Middle frontal gyrus (tissue), 1 donor: ENCODE data around the gene NXPH1.

Experiments
- DNase-seq: peaks from one replicate; pipeline ENCODE4 v3.0.0-alpha.2; 2015; ENCODE audit warnings: low spot score; ENCODE audit errors: extremely low spot score

Gene NXPH1

GRCh38 chr7:8491544-8492489 lies 58.4 kb downstream of the NXPH1 start:
- no peak for DNase-seq

GRCh38 chr7:8499128-8499527 lies 65.7 kb downstream of the NXPH1 start:
- DNase-seq: no peak

GRCh38 chr7:8500286-8500685 lies 66.9 kb downstream of the NXPH1 start:
- DNase-seq: no peak

- no peak for DNase-seq
Measured at GRCh38 chr7:8507566-8507965, 74.2 kb downstream of the NXPH1 start.

- no peak for DNase-seq
Measured at GRCh38 chr7:8509621-8510020, 76.2 kb downstream of the NXPH1 start.

GRCh38 chr7:8511855-8512254 lies 78.4 kb downstream of the NXPH1 start:
- no peak for DNase-seq

GRCh38 chr7:8514781-8515519 lies 81.5 kb downstream of the NXPH1 start:
- no peak for DNase-seq

GRCh38 chr7:8515640-8516185 lies 82.3 kb downstream of the NXPH1 start:
- DNase-seq: no peak

GRCh38 chr7:8516976-8517375 lies 83.6 kb downstream of the NXPH1 start:
- DNase-seq: no peak

GRCh38 chr7:8528311-8528710 lies 94.9 kb downstream of the NXPH1 start:
- DNase-seq: no peak

GRCh38 chr7:8531991-8532515 lies 98.6 kb downstream of the NXPH1 start:
- no peak for DNase-seq

- no peak for DNase-seq
Measured at GRCh38 chr7:8536431-8536830, 103.0 kb downstream of the NXPH1 start.

- no peak for DNase-seq
Measured at GRCh38 chr7:8549046-8549445, 115.6 kb downstream of the NXPH1 start.

GRCh38 chr7:8560501-8560900 lies 127.1 kb downstream of the NXPH1 start:
- no peak for DNase-seq

- no peak for DNase-seq
Measured at GRCh38 chr7:8561449-8561848, 128.0 kb downstream of the NXPH1 start.

GRCh38 chr7:8564281-8564680 lies 130.9 kb downstream of the NXPH1 start:
- DNase-seq: no peak

GRCh38 chr7:8566016-8566415 lies 132.6 kb downstream of the NXPH1 start:
- no peak for DNase-seq

GRCh38 chr7:8567626-8568025 lies 134.2 kb downstream of the NXPH1 start:
- DNase-seq: no peak

GRCh38 chr7:8579661-8580194 lies 146.3 kb downstream of the NXPH1 start:
- DNase-seq: no peak

GRCh38 chr7:8581842-8582241 lies 148.4 kb downstream of the NXPH1 start:
- DNase-seq: no peak

- no peak for DNase-seq
Measured at GRCh38 chr7:8582728-8583127, 149.3 kb downstream of the NXPH1 start.

GRCh38 chr7:8585591-8585990 lies 152.2 kb downstream of the NXPH1 start:
- no peak for DNase-seq
